Sigmoid colon (tissue), 7 donors: ENCODE measurements around the gene SREBF1. TPM values are rescaled to one million over a fixed set of nuclear protein-coding genes. Genes with fewer than 3 reads are reported as not detected.

ENCODE experiments used
- DNase-seq: peaks from one replicate; pipeline ENCODE4 v3.0.0-alpha.2; 2019
- H3K27ac ChIP-seq, 4 donors: fragments of 200-600 bp; sonication (generic); one replicate each; pipeline ENCODE4 v1.5.1; 2016 to 2019; ENCODE audit warnings: mild to moderate bottlenecking in 1 of 4
- H3K27me3 ChIP-seq, 3 donors: fragments of 200-600 bp; sonication (generic); one replicate each; pipeline ENCODE4 v1.5.1; 2019; ENCODE audit warnings: mild to moderate bottlenecking in 1 of 3
- H3K36me3 ChIP-seq, 4 donors: fragments of 200-600 bp; sonication (generic); one replicate each; pipeline ENCODE4 v1.5.1; 2016 to 2019
- H3K4me1 ChIP-seq, 4 donors: fragments of 200-600 bp; sonication (generic); one replicate each; pipeline ENCODE4 v1.5.1; 2017 to 2019
- H3K4me3 ChIP-seq, 4 donors: fragments of 200-600 bp; sonication (generic); one replicate each; pipeline ENCODE4 v1.5.1; 2017 to 2019; ENCODE audit warnings: mild to moderate bottlenecking in 2 of 4, moderate library complexity in 1 of 4
- H3K9me3 ChIP-seq, 4 donors: fragments of 200-600 bp in 3 of 4; sonication (generic) in 3 of 4; one replicate each; pipeline versions ENCODE4 v1.5.1 to v1.6.1; 2013 to 2019
- CTCF ChIP-seq, 4 experiments: fragments of 450-650 bp in 3 of 4; fragments of 200-600 bp in 1 of 4; IDR thresholded peaks; one replicate each; pipeline ENCODE4 v1.5.1; 2016 to 2019; ENCODE audit warnings: antibody characterized with exemption in 4 of 4, mild to moderate bottlenecking in 3 of 4, moderate library complexity in 2 of 4
- EP300 ChIP-seq, 4 donors: sonication (generic); formaldehyde crosslinking; IDR thresholded peaks; one replicate each; pipeline ENCODE4 v1.6.1; 2017; ENCODE audit warnings: antibody characterized with exemption in 4 of 4
- POLR2A ChIP-seq, 2 donors: fragments of 450-650 bp; IDR thresholded peaks; one replicate each; pipeline ENCODE4 v1.6.1; 2016; ENCODE audit warnings: antibody characterized with exemption in 2 of 2, mild to moderate bottlenecking in 2 of 2, moderate library complexity in 2 of 2
- POLR2AphosphoS5 ChIP-seq, 4 donors: sonication (generic); formaldehyde crosslinking; IDR thresholded peaks; one replicate each; pipeline ENCODE4 v1.6.1; 2017; ENCODE audit warnings: antibody characterized with exemption in 4 of 4
- WGBS, 2 donors: extraction: QIAGEN DNeasy Blood & Tissue Kit; methylation state at CpG; one replicate each; pipeline ENCODE4 v1.1.7; 2013; 5-methylcytosine and 5-hydroxymethylcytosine counted together
- intact Hi-C: fragments of 100-400 bp; cut with DNase I; formaldehyde crosslinking; loops from one replicate; pipeline ENCODE4 v1.15.1; 2023
- polyA plus RNA-seq, 3 donors: library from polyadenylated mRNA; stranded (reverse); fragments of 200-250 nt; gene quantifications; one replicate each; pipeline ENCODE4 v1.2.3, GENCODE V29; 2013
- total RNA-seq, 4 donors: library from RNA; depleted of rRNA; stranded (reverse); fragments of >200 nt; gene quantifications; one replicate each; pipeline ENCODE4 v1.1.0, GENCODE V29; 2016
- donor health status: healthy with polysubstance abuse.
- donor health status: Bipolar disorder and iron deficiency.
- donor health status: healthy.

The SREBF1 gene
- total and polyA plus RNA-seq, 7 donors: 10.2 to 172 (median 38.6) TPM

- H3K36me3 ChIP-seq: peaks cover 11 to 58% (median 22%) of the 10 kb centered on the region in 4 donors
- no peak overlapping the region for H3K4me3 ChIP-seq
- DNase-seq: no peak
- H3K4me1 ChIP-seq: peaks cover 0 to 17% (median 7%) of the 10 kb centered on the region in 4 donors
- H3K9me3 ChIP-seq: no peaks in the 10 kb centered on the region
- H3K27me3 ChIP-seq: no peaks in the 10 kb centered on the region
- intact Hi-C loops: no loop called here
- 92 to 93% methylated on average over 13 of the region's 13 CpGs for WGBS, 2 donors
- TF ChIP-seq EP300 (IDR thresholded peaks at IDR 0.05) (no peak), CTCF (IDR thresholded peaks at IDR 0.05) (no peak), POLR2AphosphoS5 (IDR thresholded peaks at IDR 0.05) (no peak)
- no peak overlapping the region for H3K27ac ChIP-seq
Measured at GRCh38 chr17:17801800-17802481, 34.8 kb downstream of the SREBF1 start.

- TF ChIP-seq POLR2AphosphoS5 (IDR thresholded peaks at IDR 0.05) (no peak), EP300 (IDR thresholded peaks at IDR 0.05) (no peak), CTCF (IDR thresholded peaks at IDR 0.05) (no peak), POLR2A (IDR thresholded peaks at IDR 0.05) (no peak)
- Histone ChIP-seq H3K9me3 (no peaks in the 10 kb centered on the region), H3K27ac (no peak overlapping the region), H3K4me1 (peaks cover 0 to 17% (median 7%) of the 10 kb centered on the region in 4 donors), H3K4me3 (no peak overlapping the region), H3K36me3 (peaks cover 11 to 66% (median 28%) of the 10 kb centered on the region in 4 donors), H3K27me3 (no peaks in the 10 kb centered on the region)
- intact Hi-C loops: no loop called here
- 94% methylated on average over 12 of the region's 12 CpGs for WGBS, 2 donors
- DNase-seq: no peak
Measured at GRCh38 chr17:17800504-17801021, 36.2 kb downstream of the SREBF1 start.

- H3K27ac ChIP-seq: no peak overlapping the region
- peaks cover under 1 to 67% (median 27%) of the 10 kb centered on the region in 4 donors for H3K36me3 ChIP-seq
- intact Hi-C loops: no loop called here
- H3K9me3 ChIP-seq: no peaks in the 10 kb centered on the region
- no peak for TF ChIP-seq CTCF (IDR thresholded peaks at IDR 0.05)
- no peak overlapping the region for H3K4me3 ChIP-seq
- 87 to 90% methylated on average over 16 of the region's 16 CpGs for WGBS, 2 donors
- no peak for DNase-seq
- H3K4me1 ChIP-seq: peaks cover 0 to 22% (median 11%) of the 10 kb centered on the region in 4 donors
- H3K27me3 ChIP-seq: no peaks in the 10 kb centered on the region
Measured at GRCh38 chr17:17798573-17799255, 38.1 kb downstream of the SREBF1 start.

- Histone ChIP-seq H3K36me3 (peaks cover 0 to 64% (median 25%) of the 10 kb centered on the region in 4 donors), H3K27me3 (no peaks in the 10 kb centered on the region), H3K4me1 (peaks cover 0 to 28% (median 17%) of the 10 kb centered on the region in 4 donors), H3K27ac (no peak overlapping the region), H3K9me3 (no peaks in the 10 kb centered on the region), H3K4me3 (no peak overlapping the region)
- 94 to 96% methylated on average over 25 of the region's 25 CpGs for WGBS, 2 donors
- DNase-seq: no peak
- TF ChIP-seq POLR2AphosphoS5 (IDR thresholded peaks at IDR 0.05): no peak
- no peak for TF ChIP-seq CTCF (IDR thresholded peaks at IDR 0.05)
- no peak for TF ChIP-seq POLR2A (IDR thresholded peaks at IDR 0.05)
- no peak for TF ChIP-seq EP300 (IDR thresholded peaks at IDR 0.05)
- intact Hi-C loops: no loop called here
Measured at GRCh38 chr17:17798010-17798556, 38.7 kb downstream of the SREBF1 start.
